Measurements from ENCODE around the gene AVP.
A peak's percentile ranks its signal among the peaks of the same experiment; 100 is the strongest.

- TF ChIP-seq, protein P1, sequence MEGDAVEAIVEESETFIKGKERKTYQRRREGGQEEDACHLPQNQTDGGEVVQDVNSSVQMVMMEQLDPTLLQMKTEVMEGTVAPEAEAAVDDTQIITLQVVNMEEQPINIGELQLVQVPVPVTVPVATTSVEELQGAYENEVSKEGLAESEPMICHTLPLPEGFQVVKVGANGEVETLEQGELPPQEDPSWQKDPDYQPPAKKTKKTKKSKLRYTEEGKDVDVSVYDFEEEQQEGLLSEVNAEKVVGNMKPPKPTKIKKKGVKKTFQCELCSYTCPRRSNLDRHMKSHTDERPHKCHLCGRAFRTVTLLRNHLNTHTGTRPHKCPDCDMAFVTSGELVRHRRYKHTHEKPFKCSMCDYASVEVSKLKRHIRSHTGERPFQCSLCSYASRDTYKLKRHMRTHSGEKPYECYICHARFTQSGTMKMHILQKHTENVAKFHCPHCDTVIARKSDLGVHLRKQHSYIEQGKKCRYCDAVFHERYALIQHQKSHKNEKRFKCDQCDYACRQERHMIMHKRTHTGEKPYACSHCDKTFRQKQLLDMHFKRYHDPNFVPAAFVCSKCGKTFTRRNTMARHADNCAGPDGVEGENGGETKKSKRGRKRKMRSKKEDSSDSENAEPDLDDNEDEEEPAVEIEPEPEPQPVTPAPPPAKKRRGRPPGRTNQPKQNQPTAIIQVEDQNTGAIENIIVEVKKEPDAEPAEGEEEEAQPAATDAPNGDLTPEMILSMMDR (IDR thresholded peaks at IDR 0.05; ENCODE audit: extremely low read depth in 1 of 2, insufficient read depth in 1 of 2, low read depth in 1 of 2, low read length in 2 of 2), result peak; percentile 64 to 76
- TF ChIP-seq POLR2AphosphoS5 (IDR thresholded peaks at IDR 0.05; ENCODE audit: insufficient read depth, low read depth, low read length) (no peak), POLR2A (IDR thresholded peaks at IDR 0.05; ENCODE audit: low read depth, low read length) (no peak), MAX (IDR thresholded peaks at IDR 0.05; ENCODE audit: insufficient read depth, insufficient read length) (no peak), EZH2 (IDR thresholded peaks at IDR 0.05; ENCODE audit: borderline replicate concordance, low read depth, low read length, severe bottlenecking) (no peak), GATA2 (IDR thresholded peaks at IDR 0.05; ENCODE audit: insufficient read depth, insufficient read length, low read depth, low read length) (no peak)
Measured at GRCh38 chr20:3115190-3116107, 30.9 kb upstream of the AVP start.
